ENCODE data around the gene C10orf95. TPM values are rescaled to one million over a fixed set of nuclear protein-coding genes. Genes with fewer than 3 reads are reported as not detected.

C10orf95 gene
- total and polyA plus RNA-seq, 2 of the 13 experiments (the other 11 are each of a cell fraction or from before 2014, with no cell fraction given): 0.05 to 0.07 TPM

- TF ChIP-seq, protein P1, sequence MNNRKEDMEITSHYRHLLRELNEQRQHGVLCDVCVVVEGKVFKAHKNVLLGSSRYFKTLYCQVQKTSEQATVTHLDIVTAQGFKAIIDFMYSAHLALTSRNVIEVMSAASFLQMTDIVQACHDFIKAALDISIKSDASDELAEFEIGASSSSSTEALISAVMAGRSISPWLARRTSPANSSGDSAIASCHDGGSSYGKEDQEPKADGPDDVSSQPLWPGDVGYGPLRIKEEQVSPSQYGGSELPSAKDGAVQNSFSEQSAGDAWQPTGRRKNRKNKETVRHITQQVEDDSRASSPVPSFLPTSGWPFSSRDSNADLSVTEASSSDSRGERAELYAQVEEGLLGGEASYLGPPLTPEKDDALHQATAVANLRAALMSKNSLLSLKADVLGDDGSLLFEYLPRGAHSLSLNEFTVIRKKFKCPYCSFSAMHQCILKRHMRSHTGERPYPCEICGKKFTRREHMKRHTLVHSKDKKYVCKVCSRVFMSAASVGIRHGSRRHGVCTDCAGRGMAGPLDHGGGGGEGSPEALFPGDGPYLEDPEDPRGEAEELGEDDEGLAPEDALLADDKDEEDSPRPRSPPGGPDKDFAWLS (CRISPR knock-in tag; IDR thresholded peaks at IDR 0.05; ENCODE audit: borderline replicate concordance): no peak
- TF ChIP-seq KAT7 (CRISPR knock-in tag; IDR thresholded peaks at IDR 0.05; ENCODE audit: borderline replicate concordance): 0 out of 2 replicates have a peak, but pooled peaks have one; percentile 47
- peak; percentile 54; the same call in 1 of the 2 replicates for TF ChIP-seq SOX5 (CRISPR knock-in tag; IDR thresholded peaks at IDR 0.05; ENCODE audit: borderline replicate concordance)
- no peak for TF ChIP-seq GLI4 (CRISPR knock-in tag; IDR thresholded peaks at IDR 0.05; ENCODE audit: borderline replicate concordance)
- peak; percentile 67; the same call in 1 of the 2 replicates for TF ChIP-seq KLF6 (CRISPR knock-in tag; IDR thresholded peaks at IDR 0.05)
- no peak for TF ChIP-seq HDAC6 (IDR thresholded peaks at IDR 0.05; ENCODE audit: low read depth, low read length)
- TF ChIP-seq, protein P2, sequence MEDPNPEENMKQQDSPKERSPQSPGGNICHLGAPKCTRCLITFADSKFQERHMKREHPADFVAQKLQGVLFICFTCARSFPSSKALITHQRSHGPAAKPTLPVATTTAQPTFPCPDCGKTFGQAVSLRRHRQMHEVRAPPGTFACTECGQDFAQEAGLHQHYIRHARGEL (CRISPR knock-in tag; IDR thresholded peaks at IDR 0.05): no peak; the same call in 1 of the 2 replicates
- TF ChIP-seq IKZF5 (CRISPR knock-in tag; IDR thresholded peaks at IDR 0.05): peak; percentile 84; the same call in 1 of the 2 replicates
- TF ChIP-seq, protein P3, sequence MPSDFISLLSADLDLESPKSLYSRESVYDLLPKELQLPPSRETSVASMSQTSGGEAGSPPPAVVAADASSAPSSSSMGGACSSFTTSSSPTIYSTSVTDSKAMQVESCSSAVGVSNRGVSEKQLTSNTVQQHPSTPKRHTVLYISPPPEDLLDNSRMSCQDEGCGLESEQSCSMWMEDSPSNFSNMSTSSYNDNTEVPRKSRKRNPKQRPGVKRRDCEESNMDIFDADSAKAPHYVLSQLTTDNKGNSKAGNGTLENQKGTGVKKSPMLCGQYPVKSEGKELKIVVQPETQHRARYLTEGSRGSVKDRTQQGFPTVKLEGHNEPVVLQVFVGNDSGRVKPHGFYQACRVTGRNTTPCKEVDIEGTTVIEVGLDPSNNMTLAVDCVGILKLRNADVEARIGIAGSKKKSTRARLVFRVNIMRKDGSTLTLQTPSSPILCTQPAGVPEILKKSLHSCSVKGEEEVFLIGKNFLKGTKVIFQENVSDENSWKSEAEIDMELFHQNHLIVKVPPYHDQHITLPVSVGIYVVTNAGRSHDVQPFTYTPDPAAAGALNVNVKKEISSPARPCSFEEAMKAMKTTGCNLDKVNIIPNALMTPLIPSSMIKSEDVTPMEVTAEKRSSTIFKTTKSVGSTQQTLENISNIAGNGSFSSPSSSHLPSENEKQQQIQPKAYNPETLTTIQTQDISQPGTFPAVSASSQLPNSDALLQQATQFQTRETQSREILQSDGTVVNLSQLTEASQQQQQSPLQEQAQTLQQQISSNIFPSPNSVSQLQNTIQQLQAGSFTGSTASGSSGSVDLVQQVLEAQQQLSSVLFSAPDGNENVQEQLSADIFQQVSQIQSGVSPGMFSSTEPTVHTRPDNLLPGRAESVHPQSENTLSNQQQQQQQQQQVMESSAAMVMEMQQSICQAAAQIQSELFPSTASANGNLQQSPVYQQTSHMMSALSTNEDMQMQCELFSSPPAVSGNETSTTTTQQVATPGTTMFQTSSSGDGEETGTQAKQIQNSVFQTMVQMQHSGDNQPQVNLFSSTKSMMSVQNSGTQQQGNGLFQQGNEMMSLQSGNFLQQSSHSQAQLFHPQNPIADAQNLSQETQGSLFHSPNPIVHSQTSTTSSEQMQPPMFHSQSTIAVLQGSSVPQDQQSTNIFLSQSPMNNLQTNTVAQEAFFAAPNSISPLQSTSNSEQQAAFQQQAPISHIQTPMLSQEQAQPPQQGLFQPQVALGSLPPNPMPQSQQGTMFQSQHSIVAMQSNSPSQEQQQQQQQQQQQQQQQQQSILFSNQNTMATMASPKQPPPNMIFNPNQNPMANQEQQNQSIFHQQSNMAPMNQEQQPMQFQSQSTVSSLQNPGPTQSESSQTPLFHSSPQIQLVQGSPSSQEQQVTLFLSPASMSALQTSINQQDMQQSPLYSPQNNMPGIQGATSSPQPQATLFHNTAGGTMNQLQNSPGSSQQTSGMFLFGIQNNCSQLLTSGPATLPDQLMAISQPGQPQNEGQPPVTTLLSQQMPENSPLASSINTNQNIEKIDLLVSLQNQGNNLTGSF (CRISPR knock-in tag; IDR thresholded peaks at IDR 0.05): peak; percentile 32
- TF ChIP-seq KLF9 (CRISPR knock-in tag; IDR thresholded peaks at IDR 0.05; ENCODE audit: low read depth): peak; percentile 28; the same call in 1 of the 2 replicates
- TF ChIP-seq RARA (CRISPR knock-in tag; IDR thresholded peaks at IDR 0.05): peak; percentile 52
- no peak for TF ChIP-seq ZNF136 (CRISPR knock-in tag; IDR thresholded peaks at IDR 0.05; ENCODE audit: low read depth)
- TF ChIP-seq, protein P4, sequence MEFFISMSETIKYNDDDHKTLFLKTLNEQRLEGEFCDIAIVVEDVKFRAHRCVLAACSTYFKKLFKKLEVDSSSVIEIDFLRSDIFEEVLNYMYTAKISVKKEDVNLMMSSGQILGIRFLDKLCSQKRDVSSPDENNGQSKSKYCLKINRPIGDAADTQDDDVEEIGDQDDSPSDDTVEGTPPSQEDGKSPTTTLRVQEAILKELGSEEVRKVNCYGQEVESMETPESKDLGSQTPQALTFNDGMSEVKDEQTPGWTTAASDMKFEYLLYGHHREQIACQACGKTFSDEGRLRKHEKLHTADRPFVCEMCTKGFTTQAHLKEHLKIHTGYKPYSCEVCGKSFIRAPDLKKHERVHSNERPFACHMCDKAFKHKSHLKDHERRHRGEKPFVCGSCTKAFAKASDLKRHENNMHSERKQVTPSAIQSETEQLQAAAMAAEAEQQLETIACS (CRISPR knock-in tag; IDR thresholded peaks at IDR 0.05): peak; percentile 77
- TF ChIP-seq CHD4 (IDR thresholded peaks at IDR 0.05; ENCODE audit: borderline replicate concordance, low read length): no peak
- TF ChIP-seq ZNF558 (CRISPR knock-in tag; IDR thresholded peaks at IDR 0.05; ENCODE audit: borderline replicate concordance): no peak
- no peak for TF ChIP-seq HNRNPUL1 (IDR thresholded peaks at IDR 0.05; ENCODE audit: low read depth, low read length)
- TF ChIP-seq JARID2 (CRISPR knock-in tag; IDR thresholded peaks at IDR 0.05; ENCODE audit: insufficient replicate concordance): peak; percentile 76
Observed at GRCh38 chr10:102420714-102421506, 30.4 kb downstream of the C10orf95 start, which contains the start of gene FBXL15 (continued).
